Measurements from ENCODE around the gene NLRP3.
"Not testable (repeated sequence)": the region's sequence is repeated elsewhere in the genome, so short reads cannot be mapped to it uniquely, and the experiment has no call there.

The NLRP3 gene

GRCh38 chr1:247385283-247385682, 30.7 kb upstream of the NLRP3 start:
- DNase-seq (ENCODE audit: low spot score in 2 of 2) (no peak), ATAC-seq (peak; percentile 24)
- peak overlapping the region; percentile 23 for H3K27ac Mint-ChIP-seq
- H3K36me3 Mint-ChIP-seq: no peaks in the 10 kb centered on the region
- peaks cover 3% of the 10 kb centered on the region for H3K9me3 Mint-ChIP-seq
- H3K4me1 Mint-ChIP-seq: peaks cover 26% of the 10 kb centered on the region
- H3K4me3 Mint-ChIP-seq: no peak overlapping the region

DNA sequence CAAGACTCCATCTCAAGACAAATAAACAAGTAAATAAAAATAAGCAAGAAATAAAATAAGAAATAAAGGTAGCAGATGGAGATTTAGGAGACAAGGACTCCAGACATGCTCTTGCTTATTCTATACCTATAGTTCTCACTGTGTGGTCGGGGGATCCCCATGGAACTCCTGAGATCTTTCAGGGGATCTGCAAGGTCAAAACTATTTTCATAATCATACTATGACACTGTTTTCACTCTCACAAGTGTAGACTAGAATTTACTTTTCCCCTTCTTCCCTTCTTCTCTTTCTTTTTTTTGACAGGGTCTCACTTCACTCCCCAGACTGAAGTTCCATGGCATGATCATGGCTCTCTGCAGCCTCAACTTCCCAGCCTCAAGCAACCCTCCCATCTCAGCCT, 29.8 kb upstream of the NLRP3 start:
- ATAC-seq (peak; percentile 60), DNase-seq (ENCODE audit: low spot score in 2 of 2) (no peak)
- peaks cover 28% of the 10 kb centered on the region for H3K4me1 Mint-ChIP-seq
- no peaks in the 10 kb centered on the region for H3K36me3 Mint-ChIP-seq
- no peak overlapping the region for H3K27ac Mint-ChIP-seq
- H3K4me3 Mint-ChIP-seq: no peak overlapping the region
- H3K9me3 Mint-ChIP-seq: peaks cover 3% of the 10 kb centered on the region

DNA sequence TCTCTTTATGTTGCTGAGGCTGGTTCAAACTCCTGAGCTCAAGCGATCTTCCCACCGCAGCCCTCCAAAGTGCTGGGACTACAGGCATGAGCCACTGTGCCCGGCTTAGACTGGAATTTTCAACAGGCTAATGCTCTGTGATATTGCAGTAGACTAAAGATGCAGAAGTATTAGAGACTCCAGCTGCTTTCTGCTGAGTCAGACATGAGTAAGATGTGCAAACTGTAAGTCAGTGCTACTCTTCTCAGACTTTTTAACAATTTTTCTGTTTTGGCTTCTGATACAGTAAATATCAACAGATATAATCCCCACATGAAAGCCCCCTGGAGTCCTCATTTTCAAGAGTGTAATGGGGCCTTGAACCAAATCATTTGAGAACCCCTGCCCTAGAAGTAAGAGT, 29.3 kb upstream of the NLRP3 start:
- ATAC-seq (no peak), DNase-seq (ENCODE audit: low spot score in 2 of 2) (no peak)
- no peak overlapping the region for H3K27ac Mint-ChIP-seq
- no peak overlapping the region for H3K4me3 Mint-ChIP-seq
- H3K4me1 Mint-ChIP-seq: peaks cover 28% of the 10 kb centered on the region
- peaks cover 3% of the 10 kb centered on the region for H3K9me3 Mint-ChIP-seq
- H3K36me3 Mint-ChIP-seq: no peaks in the 10 kb centered on the region

GRCh38 chr1:247387096-247387495, 28.9 kb upstream of the NLRP3 start:
- H3K27ac Mint-ChIP-seq: no peak overlapping the region
- H3K36me3 Mint-ChIP-seq: no peaks in the 10 kb centered on the region
- peaks cover 28% of the 10 kb centered on the region for H3K4me1 Mint-ChIP-seq
- no peak overlapping the region for H3K4me3 Mint-ChIP-seq
- H3K9me3 Mint-ChIP-seq: peaks cover 3% of the 10 kb centered on the region
- DNase-seq (ENCODE audit: low spot score in 2 of 2): no peak
- no peak for ATAC-seq

GRCh38 chr1:247387565-247387964, 28.4 kb upstream of the NLRP3 start:
- Mint-ChIP-seq H3K36me3 (no peaks in the 10 kb centered on the region), H3K27ac (no peak overlapping the region), H3K4me3 (no peak overlapping the region), H3K9me3 (peaks cover 3% of the 10 kb centered on the region), H3K4me1 (peaks cover 28% of the 10 kb centered on the region)
- no peak for ATAC-seq
- no peak for DNase-seq (ENCODE audit: low spot score in 2 of 2)

GRCh38 chr1:247390116-247390791, 25.7 kb upstream of the NLRP3 start:
- Mint-ChIP-seq H3K27ac (peak overlapping the region; percentile 36), H3K4me3 (peak overlapping the region; percentile 51), H3K9me3 (no peaks in the 10 kb centered on the region), H3K36me3 (no peaks in the 10 kb centered on the region), H3K4me1 (peaks cover 15% of the 10 kb centered on the region)
- ATAC-seq (peak; percentile 97), DNase-seq (ENCODE audit: low spot score in 2 of 2) (peak; percentile 75 to 89)

DNA sequence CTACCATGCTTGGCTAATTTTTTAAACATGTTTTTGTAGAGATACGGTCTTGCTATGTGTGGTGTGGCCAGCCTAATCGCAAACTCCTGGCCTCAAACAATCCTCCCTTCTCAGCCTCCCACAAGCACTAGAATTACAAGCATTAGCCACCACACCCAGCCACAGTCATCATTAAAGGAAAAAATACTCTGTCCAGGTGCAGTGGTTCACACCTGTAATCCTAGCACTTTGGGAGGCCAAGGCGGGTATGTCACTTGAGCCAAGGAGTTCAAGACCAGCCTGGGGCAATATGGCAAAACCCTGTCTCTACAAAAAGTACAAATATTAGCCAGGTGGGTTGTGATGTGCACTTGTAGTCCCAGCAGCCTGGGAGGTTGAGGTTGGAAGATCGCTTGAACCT, 25.0 kb upstream of the NLRP3 start:
- no peak for DNase-seq (ENCODE audit: low spot score in 2 of 2)
- no peak overlapping the region for H3K27ac Mint-ChIP-seq
- no peaks in the 10 kb centered on the region for H3K36me3 Mint-ChIP-seq
- peaks cover 15% of the 10 kb centered on the region for H3K4me1 Mint-ChIP-seq
- no peak for ATAC-seq
- no peak overlapping the region for H3K4me3 Mint-ChIP-seq
- H3K9me3 Mint-ChIP-seq: no peaks in the 10 kb centered on the region

- H3K27ac Mint-ChIP-seq: no peak overlapping the region
- DNase-seq (ENCODE audit: low spot score in 2 of 2) (no peak), ATAC-seq (no peak)
- H3K4me1 Mint-ChIP-seq: peaks cover 8% of the 10 kb centered on the region
- H3K36me3 Mint-ChIP-seq: no peaks in the 10 kb centered on the region
- no peak overlapping the region for H3K4me3 Mint-ChIP-seq
- H3K9me3 Mint-ChIP-seq: no peaks in the 10 kb centered on the region
Observed at GRCh38 chr1:247392088-247392487, 23.9 kb upstream of the NLRP3 start.

DNA sequence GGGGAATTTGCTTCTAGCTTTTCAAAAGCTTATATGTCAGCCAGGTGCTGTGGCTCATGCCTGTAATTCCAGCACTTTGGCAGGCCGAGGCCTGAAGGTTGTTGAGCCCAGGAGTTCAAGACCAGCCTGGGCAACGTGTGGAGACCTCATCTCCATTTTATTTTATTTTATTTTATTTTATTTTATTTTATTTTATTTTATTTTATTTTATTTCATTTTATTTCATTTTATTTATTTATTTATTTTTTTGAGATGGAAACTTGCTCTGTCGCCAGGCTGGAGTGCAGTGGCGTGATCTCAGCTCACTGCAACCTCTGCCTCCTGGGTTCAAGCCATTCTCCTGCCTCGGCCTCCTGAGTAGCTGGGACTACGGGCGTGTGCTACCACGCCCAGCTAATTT, 20.9 kb upstream of the NLRP3 start:
- not testable (repeated sequence) for H3K4me1 Mint-ChIP-seq; H3K4me3 Mint-ChIP-seq; DNase-seq (ENCODE audit: low spot score in 2 of 2); H3K27ac Mint-ChIP-seq; H3K36me3 Mint-ChIP-seq; H3K9me3 Mint-ChIP-seq; ATAC-seq

- no peaks in the 10 kb centered on the region for H3K4me1 Mint-ChIP-seq
- no peaks in the 10 kb centered on the region for H3K36me3 Mint-ChIP-seq
- DNase-seq (ENCODE audit: low spot score in 2 of 2) (no peak), ATAC-seq (no peak)
- H3K4me3 Mint-ChIP-seq: no peak overlapping the region
- no peaks in the 10 kb centered on the region for H3K9me3 Mint-ChIP-seq
- H3K27ac Mint-ChIP-seq: no peak overlapping the region
Observed at GRCh38 chr1:247400685-247401084, 15.3 kb upstream of the NLRP3 start.

GRCh38 chr1:247401310-247402119, 14.5 kb upstream of the NLRP3 start:
- DNase-seq (ENCODE audit: low spot score in 2 of 2) (no peak), ATAC-seq (no peak)
- H3K9me3 Mint-ChIP-seq: no peaks in the 10 kb centered on the region
- H3K4me1 Mint-ChIP-seq: no peaks in the 10 kb centered on the region
- no peaks in the 10 kb centered on the region for H3K36me3 Mint-ChIP-seq
- no peak overlapping the region for H3K4me3 Mint-ChIP-seq
- H3K27ac Mint-ChIP-seq: no peak overlapping the region

- no peaks in the 10 kb centered on the region for H3K36me3 Mint-ChIP-seq
- peaks cover 6% of the 10 kb centered on the region for H3K4me1 Mint-ChIP-seq
- ATAC-seq (no peak), DNase-seq (ENCODE audit: low spot score in 2 of 2) (no peak)
- H3K9me3 Mint-ChIP-seq: no peaks in the 10 kb centered on the region
- no peak overlapping the region for H3K4me3 Mint-ChIP-seq
- no peak overlapping the region for H3K27ac Mint-ChIP-seq
Observed at GRCh38 chr1:247402120-247402675, 13.8 kb upstream of the NLRP3 start.

DNA sequence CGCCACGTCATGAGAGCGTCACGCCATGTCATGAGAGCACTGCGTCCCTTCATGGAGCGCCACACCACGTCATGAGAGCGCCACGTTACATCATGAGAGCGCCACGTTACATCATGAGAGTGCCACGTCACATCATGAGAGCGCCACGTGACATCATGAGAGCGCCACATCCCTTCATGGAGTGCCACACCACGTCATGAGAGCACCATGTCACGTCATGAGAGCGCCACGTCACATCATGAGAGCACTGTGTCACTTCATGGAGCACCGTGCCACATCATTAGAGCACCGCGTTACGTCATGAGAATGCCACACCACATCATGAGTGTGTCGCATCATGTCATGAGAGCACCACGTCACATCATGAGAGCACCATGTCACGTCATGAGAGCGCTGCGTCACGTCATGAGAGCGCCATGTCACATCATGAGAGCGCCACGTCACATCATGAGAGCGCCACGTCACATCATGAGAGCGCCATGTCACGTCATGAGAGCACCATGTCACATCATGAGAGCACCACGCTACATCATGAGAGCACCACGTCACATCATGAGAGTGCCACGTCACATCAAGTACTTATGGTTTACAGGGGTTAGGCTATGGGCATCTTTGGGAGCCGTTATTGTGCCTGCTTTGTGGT, 9.8 kb upstream of the NLRP3 start:
- no peaks in the 10 kb centered on the region for H3K36me3 Mint-ChIP-seq
- H3K9me3 Mint-ChIP-seq: no peaks in the 10 kb centered on the region
- DNase-seq (ENCODE audit: low spot score in 2 of 2) (no peak), ATAC-seq (no peak)
- no peak overlapping the region for H3K27ac Mint-ChIP-seq
- H3K4me3 Mint-ChIP-seq: no peak overlapping the region
- H3K4me1 Mint-ChIP-seq: peaks cover 35% of the 10 kb centered on the region

DNA sequence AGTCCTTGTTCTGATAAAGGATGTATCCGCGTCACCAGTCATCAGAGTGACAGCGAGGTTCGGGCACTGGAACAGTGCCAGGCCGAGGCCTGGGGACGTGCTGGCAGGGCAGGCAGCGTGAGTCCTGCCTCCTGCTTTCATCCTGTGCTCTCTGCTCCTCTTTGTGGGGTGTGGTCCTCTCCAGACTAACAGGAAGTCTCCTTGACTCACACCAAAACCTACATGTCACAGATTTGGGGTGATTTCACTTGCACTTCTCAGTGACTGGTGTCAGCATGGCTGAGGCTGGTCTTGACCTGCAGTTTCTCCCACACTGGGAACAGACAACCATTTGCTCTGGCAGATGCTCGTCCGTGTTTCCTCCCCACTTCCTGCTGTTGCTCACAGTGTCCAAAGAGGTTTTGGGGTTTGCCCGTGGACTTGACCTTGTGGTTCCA, 8.8 kb upstream of the NLRP3 start:
- H3K36me3 Mint-ChIP-seq: no peaks in the 10 kb centered on the region
- peaks cover 35% of the 10 kb centered on the region for H3K4me1 Mint-ChIP-seq
- DNase-seq (ENCODE audit: low spot score in 2 of 2): peak; percentile 38 to 70
- H3K27ac Mint-ChIP-seq: peak overlapping the region; percentile 35
- no peaks in the 10 kb centered on the region for H3K9me3 Mint-ChIP-seq
- peak; percentile 92 for ATAC-seq
- peak overlapping the region; percentile 47 for H3K4me3 Mint-ChIP-seq

- Mint-ChIP-seq H3K4me3 (peak overlapping the region; percentile 47), H3K9me3 (no peaks in the 10 kb centered on the region), H3K36me3 (no peaks in the 10 kb centered on the region), H3K27ac (peak overlapping the region; percentile 35), H3K4me1 (peaks cover 35% of the 10 kb centered on the region)
- no peak for ATAC-seq
- DNase-seq (ENCODE audit: low spot score in 2 of 2): no peak
Observed at GRCh38 chr1:247408100-247408499, 7.9 kb upstream of the NLRP3 start.

All from stimulated activated effector memory CD8-positive, alpha-beta T cell treated with anti-CD3 and anti-CD28 coated beads, Interleukin-12 subunit alpha, Interleukin-12 subunit beta, amount 100 ng/mL, for 72 hours (primary cell).